ACHN (cell line): ENCODE data around the gene OIP5.
"Not testable (repeated sequence)": the region's sequence is repeated elsewhere in the genome, so short reads cannot be mapped to it uniquely, and the experiment has no call there.

Experiments
- DNase-seq: peaks from one replicate; pipeline ENCODE4 v3.0.0-alpha.2; 2015
- in situ Hi-C: cut with HindIII; loops from 2 replicates; pipeline ENCODE4 v1.10.0; 2017; ENCODE audit warnings: low sequenced_read_pairs, low pct_ligation_motif_present, low pct_unique_long_range_greater_than_20kb

Gene OIP5

DNA sequence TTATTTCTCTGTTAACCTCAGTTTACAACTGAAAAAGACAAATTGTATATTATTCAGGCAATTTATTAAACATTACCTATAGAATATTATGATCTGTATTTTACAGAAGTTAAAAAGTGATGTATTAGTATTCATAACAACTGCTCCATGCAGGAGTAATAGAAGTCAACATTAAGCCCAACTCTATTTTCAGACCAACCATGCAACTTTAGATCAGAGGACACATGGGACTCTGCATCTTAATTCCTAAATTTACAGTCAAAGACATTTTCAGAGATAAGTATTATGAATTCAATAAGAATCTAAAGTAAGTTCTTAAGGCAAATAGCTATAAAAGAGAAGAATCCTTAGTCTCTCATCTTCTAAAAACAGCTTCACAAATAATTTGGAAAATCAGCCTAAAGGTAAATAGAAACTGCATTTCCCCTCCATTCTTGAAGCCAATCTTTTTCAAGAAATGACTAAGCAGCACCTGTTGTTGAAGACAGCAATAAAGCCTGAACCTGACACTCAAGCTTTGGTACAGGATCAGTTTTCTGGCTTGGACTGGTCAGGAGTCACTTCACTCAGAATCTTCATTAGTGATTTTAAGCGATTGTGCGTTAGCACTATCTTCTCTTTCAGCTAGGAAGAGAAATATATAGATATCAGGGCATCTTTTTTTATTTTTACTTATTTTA is 23.0 kb downstream of the OIP5 start:
- in situ Hi-C loops = no loop called here
- DNase-seq = no peak

DNA sequence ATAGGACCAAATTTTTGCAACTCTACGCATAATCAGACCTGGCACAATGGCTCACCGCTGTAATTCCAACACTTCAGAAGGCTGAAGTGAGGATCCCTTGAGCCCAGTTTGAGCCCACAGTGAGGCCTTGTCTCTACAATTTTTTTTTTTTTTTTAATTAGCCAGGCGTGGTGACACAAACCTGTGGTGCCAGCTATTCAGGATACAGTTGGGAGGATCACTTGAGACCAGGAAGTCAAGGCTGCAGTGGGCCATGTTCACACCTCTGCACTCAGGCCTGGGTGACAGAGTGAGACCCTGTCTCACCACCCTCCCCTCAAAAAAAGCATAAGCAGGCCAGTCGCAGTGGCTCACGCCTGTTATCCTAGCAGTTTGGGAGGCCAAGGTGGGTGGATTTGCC is 24.7 kb downstream of the OIP5 start:
- in situ Hi-C loops = no loop called here
- no peak for DNase-seq

DNA sequence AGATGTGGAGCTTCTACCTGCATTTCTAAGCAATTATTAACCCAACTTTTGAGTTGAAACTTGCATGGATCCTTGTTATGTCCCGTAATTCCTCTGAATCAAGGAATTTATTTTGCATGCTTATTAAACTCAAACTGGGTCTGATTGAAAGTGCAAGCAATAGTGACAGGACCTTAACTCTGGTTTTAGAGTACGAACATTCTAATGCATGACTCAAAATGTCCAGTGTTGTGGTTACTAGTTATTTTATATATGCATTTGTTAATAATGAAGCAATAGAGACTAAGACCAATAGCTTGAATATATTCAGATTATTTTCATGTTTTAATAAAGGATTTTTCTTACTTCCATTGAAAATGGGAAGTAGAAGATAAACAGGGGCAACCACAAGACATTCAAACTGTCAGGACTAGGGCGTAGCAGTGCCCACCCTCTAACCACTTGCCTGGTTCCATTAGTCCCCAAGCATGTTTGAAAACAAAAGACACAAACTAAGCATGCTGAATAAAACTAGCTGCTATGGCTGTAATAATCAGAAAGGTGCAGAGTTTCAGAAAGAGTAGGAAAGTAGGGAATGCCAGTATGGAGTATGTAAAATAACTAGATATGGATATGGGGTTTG is 28.1 kb downstream of the OIP5 start:
- DNase-seq = no peak
- in situ Hi-C loops = no loop called here

DNA sequence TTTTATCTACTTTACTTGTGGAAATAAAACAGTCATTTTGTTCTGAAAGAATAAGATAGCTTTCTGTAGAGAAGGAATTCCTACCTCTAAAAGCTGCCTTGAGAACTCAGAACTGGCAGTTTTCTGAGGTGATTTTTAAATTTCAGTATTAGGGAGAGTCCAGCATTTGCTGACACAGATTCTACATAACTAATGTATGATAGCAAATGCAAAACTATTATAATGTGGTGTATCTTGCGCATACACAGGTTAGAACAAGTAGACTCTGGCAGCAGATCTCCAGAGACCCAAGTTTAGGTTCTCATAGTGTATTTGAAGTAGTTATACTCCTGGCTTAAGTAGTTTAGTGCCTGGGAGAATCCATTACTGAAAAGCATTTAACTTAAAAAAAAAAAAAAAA is 30.8 kb downstream of the OIP5 start:
- in situ Hi-C loops = no loop called here
- no peak for DNase-seq

DNA sequence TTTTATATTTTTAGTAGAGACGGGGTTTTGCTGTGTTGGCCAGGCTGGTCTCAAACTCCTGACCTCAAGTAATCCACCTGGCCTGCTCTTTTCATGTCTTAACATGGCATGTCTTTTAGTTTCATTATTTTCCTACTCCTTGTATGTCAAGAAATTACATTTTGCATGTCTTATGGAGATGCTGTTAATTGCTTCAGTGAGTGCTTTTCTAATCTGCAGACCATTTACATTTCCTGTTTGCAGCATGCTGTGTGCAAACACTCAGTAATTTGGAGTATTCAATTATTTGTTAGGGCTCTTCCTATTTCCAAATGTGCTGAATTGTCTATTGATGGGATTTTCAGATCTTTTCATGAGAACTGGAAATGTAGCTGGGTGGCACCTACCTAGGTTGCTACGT is 31.3 kb downstream of the OIP5 start:
- DNase-seq, in situ Hi-C loops: not testable (repeated sequence)

GRCh38 chr15:41292521-41292920 is 39.9 kb downstream of the OIP5 start:
- DNase-seq = no peak
- in situ Hi-C loops = no loop called here

GRCh38 chr15:41291065-41291631 is 41.2 kb downstream of the OIP5 start:
- in situ Hi-C loops = no loop called here

DNA sequence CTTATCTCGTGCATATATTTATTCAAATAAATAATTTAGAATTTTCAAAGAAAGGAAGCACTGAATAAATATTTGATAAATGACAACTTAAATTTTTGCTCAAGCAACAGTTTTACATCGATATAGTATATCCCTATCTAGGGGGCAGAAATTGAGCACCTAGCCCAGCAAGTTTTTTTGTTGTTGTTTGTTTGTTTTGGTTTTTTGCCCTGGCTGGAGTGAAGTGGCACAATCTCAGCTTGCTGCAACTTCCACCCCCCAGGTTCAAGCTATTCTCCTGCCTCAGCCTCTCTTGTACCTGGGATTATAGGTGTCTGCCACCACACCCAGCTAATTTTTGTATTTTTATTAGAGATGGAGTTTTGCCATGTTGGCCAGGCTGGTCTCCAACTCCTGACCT is 42.4 kb downstream of the OIP5 start:
- in situ Hi-C loops = no loop called here
- DNase-seq = no peak

More at GRCh38 chr15:41291065-41291631, 41.2 kb downstream of the OIP5 start:
- DNase-seq = no peak

- in situ Hi-C loops = no loop called here
- no peak for DNase-seq
These were observed 43.9 kb downstream of the OIP5 start for GRCh38 chr15:41288464-41288863.

GRCh38 chr15:41286665-41287333 is 45.6 kb downstream of the OIP5 start:
- DNase-seq = no peak
- in situ Hi-C loops = no loop called here

GRCh38 chr15:41285285-41285684 is 47.1 kb downstream of the OIP5 start:
- no peak for DNase-seq
- in situ Hi-C loops = no loop called here

- in situ Hi-C loops = no loop called here
- DNase-seq = peak; percentile 13
These were observed 47.8 kb downstream of the OIP5 start for GRCh38 chr15:41284427-41285177.

DNA sequence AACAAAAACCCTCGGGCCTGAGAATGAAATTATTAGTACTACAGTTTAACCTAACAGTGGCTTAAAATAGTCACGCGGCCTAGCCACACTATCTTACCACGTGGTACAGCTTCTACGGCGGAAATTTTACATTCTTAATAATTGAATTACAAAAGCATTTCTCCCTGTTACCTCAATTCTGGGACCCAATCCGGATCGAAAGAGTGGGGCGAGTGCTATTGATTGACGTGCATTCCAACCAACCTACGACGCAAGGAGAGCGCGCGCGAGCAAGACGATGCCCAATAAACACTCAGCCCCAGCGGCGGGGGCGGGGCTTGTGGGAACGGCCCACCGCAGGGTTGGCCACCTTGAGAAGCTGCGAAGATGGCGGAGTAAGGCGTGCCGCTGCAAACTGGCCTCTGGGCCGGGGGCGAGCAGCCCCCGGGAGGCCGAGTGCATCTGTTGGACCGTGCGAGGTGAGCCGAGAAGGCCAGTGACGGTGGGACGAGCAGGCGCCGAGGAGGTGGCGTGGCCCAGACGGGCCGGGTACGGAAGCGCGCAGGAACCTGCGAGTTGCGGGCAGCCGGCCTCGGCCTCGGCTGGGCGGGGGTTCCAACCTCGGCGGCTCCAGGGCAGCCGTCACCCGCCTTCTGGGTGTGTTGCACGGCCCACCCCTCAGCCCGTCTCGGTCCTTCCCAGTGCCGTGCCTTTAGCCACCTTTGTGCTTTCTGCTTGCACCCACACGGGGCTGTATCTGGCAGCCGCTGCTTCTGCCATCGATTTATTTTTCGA is 48.6 kb downstream of the OIP5 start:
- in situ Hi-C loops = no loop called here
- peak; percentile 98 for DNase-seq

DNA sequence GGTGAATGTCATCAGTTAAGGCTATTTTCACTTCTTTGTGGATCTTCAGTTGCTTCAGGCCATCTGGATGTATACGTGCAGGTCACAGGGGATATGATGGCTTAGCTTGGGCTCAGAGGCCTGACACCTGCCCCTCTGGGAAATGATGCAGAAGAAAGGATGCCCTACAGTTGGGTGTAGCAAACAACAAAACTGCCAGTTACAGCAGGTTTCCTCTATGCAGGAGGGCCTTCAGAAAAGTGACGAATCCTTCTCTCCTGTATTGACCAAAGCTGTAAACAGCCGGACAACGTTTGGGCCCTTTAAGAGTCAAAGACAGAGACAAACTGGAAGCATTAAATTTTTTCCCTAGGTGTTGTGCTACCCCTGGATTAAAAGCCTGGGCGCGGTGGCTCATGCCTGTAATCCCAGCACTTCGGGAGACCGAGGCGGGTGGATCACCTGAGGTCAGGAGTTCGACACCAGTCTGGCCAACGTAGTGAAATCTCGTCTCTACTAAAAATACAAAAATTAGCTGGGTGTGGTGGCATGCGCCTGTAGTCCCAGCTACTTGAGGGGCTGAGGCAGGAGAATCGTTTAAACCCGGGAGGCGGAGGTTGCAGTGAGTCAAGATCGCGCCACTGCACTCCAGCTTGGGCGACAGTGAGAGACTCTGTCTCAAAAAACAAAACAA is 49.3 kb downstream of the OIP5 start:
- in situ Hi-C loops, DNase-seq: not testable (repeated sequence)

DNA sequence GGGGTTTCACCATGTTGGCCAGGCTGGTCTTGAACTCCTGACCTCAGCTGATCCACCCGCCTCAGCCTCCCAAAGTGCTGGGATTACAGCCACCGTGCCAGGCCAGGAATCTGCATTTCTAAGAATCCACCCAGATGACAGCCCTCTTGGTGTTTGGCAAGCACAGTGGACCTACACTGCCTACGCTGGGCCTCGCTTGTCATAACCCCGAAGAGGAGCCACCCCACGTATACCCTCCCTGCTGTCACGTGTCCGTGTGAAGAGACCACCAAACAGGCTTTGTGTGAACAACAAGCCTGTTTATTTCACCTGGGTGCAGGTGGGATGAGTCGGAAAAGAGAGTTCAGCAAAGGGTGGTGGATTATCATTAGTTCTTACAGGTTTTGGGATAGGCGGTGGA is 50.0 kb downstream of the OIP5 start:
- in situ Hi-C loops, DNase-seq: not testable (repeated sequence)

DNA sequence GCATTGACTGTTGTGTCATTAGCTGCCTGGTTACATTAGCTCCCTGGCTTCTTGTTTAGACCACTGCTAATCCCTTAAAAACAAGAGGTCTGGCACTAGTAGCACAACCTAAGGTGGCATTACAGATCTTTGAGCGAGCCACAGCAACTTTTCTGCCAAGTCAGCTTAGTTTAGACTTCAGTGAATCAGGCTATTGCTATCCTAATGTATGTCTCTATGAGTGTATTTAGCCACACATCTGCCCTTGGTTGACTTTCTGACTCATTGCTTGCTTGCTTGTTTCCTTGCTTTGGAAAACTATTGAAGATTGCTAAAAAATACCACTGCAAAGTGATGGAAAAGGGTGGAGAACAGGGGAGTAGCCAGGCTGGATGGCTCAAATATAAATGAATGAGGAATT is 51.2 kb downstream of the OIP5 start:
- in situ Hi-C loops = no loop called here
- DNase-seq = peak; percentile 42

DNA sequence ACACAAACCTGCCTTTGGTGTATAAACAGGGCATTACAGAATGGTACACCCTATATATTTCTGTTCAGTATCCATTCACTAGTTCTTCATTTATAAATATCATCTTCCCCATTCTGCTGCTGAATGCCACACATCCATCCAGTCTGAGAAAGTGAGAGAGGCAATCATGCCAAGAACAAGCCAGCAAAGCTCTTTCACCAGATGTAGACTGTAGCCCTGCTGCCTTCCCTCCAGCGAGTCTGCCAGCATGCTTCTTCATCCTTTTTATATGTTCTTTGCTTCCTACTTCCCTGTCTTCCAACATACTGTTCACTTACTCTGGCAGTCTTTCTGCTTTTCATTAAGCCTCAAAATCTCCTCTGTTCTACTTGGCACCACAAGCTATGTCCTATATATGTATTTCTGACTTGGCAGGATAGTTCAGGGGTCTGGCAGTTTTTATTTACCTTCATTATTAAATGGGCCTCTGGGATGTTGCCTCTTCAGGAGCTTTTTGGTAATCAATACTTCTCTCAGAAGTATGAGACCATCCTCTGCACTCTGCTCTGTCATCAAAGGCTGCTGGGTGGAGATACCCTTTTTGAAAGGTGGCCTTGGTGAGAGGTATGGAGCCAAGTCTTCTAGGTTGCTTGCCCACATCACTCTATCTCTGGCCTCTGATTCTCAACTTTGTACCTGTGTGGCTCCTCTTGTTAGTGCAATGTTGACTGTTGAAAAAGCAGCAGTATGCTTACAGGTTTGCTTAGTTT is 52.7 kb downstream of the OIP5 start:
- in situ Hi-C loops = no loop called here
- no peak for DNase-seq
